ENCODE data around the gene PKHD1.

The PKHD1 gene

GRCh38 chr6:51619042-51619799 is 468.2 kb downstream of the PKHD1 start:
- DNase-seq = no peak

GRCh38 chr6:51618563-51618962 is 468.9 kb downstream of the PKHD1 start:
- no peak for DNase-seq

GRCh38 chr6:51617751-51618150 is 469.7 kb downstream of the PKHD1 start:
- no peak for DNase-seq

GRCh38 chr6:51616243-51616642 is 471.2 kb downstream of the PKHD1 start:
- DNase-seq = no peak

- no peak for DNase-seq
These were observed 472.7 kb downstream of the PKHD1 start for GRCh38 chr6:51614725-51615124.

- DNase-seq = no peak
These were observed 473.9 kb downstream of the PKHD1 start for GRCh38 chr6:51613558-51613957.

- DNase-seq = no peak
These were observed 478.5 kb downstream of the PKHD1 start for GRCh38 chr6:51608932-51609331.

GRCh38 chr6:51608383-51608782 is 479.0 kb downstream of the PKHD1 start:
- no peak for DNase-seq

- DNase-seq = no peak
These were observed 486.9 kb downstream of the PKHD1 start for GRCh38 chr6:51600514-51600913.

- no peak for DNase-seq
These were observed 489.2 kb downstream of the PKHD1 start for GRCh38 chr6:51598171-51598570.

GRCh38 chr6:51594981-51595380 is 492.4 kb downstream of the PKHD1 start:
- no peak for DNase-seq

GRCh38 chr6:51585264-51585663 is 502.1 kb downstream of the PKHD1 start:
- no peak for DNase-seq

GRCh38 chr6:51584163-51584562 is 503.2 kb downstream of the PKHD1 start:
- no peak for DNase-seq

- no peak for DNase-seq
These were observed 508.4 kb downstream of the PKHD1 start for GRCh38 chr6:51578994-51579393.

GRCh38 chr6:51578362-51578761 is 509.1 kb downstream of the PKHD1 start:
- no peak for DNase-seq

GRCh38 chr6:51574040-51574439 is 513.4 kb downstream of the PKHD1 start:
- no peak for DNase-seq

- no peak for DNase-seq
These were observed 516.2 kb downstream of the PKHD1 start for GRCh38 chr6:51571168-51571567.

- DNase-seq = no peak
These were observed 517.1 kb downstream of the PKHD1 start for GRCh38 chr6:51570168-51570921.

- no peak for DNase-seq
These were observed 517.8 kb downstream of the PKHD1 start for GRCh38 chr6:51569594-51569993.

GRCh38 chr6:51568771-51569170 is 518.6 kb downstream of the PKHD1 start:
- DNase-seq = no peak

- no peak for DNase-seq
These were observed 521.9 kb downstream of the PKHD1 start for GRCh38 chr6:51565472-51565871.
